ENCODE results near the gene BEND7.
A peak's percentile ranks its signal among the peaks of the same experiment; 100 is the strongest.
"Not testable (repeated sequence)": the region's sequence is repeated elsewhere in the genome, so short reads cannot be mapped to it uniquely, and the experiment has no call there.

BEND7 gene

GRCh38 chr10:13416760-13417159 is 112.1 kb downstream of the BEND7 start:
- no peak for DNase-seq

GRCh38 chr10:13414855-13415254 is 114.0 kb downstream of the BEND7 start:
- DNase-seq = peak; percentile 2

- no peak for DNase-seq
These were observed 114.7 kb downstream of the BEND7 start for GRCh38 chr10:13414137-13414536.

- DNase-seq = no peak
These were observed 115.9 kb downstream of the BEND7 start for GRCh38 chr10:13412894-13413293.

GRCh38 chr10:13404791-13405190 is 124.0 kb downstream of the BEND7 start:
- DNase-seq = peak; percentile 47

- DNase-seq = no peak
These were observed 124.5 kb downstream of the BEND7 start for GRCh38 chr10:13404305-13404759.

- not testable (repeated sequence) for DNase-seq
These were observed 125.4 kb downstream of the BEND7 start for GRCh38 chr10:13403426-13403825.

- DNase-seq = no peak
These were observed 126.8 kb downstream of the BEND7 start for GRCh38 chr10:13402021-13402420.

- no peak for DNase-seq
These were observed 127.7 kb downstream of the BEND7 start for GRCh38 chr10:13401142-13401541.

GRCh38 chr10:13400196-13400965 is 128.4 kb downstream of the BEND7 start:
- peak; percentile 21 for DNase-seq

GRCh38 chr10:13399752-13400151 is 129.1 kb downstream of the BEND7 start:
- DNase-seq = no peak

GRCh38 chr10:13399236-13399635 is 129.6 kb downstream of the BEND7 start:
- DNase-seq = peak; percentile 1

- DNase-seq = no peak
These were observed 131.8 kb downstream of the BEND7 start for GRCh38 chr10:13397052-13397451.

- DNase-seq = no peak
These were observed 132.4 kb downstream of the BEND7 start for GRCh38 chr10:13396369-13396768.

GRCh38 chr10:13395540-13395939 is 133.3 kb downstream of the BEND7 start:
- no peak for DNase-seq

- no peak for DNase-seq
These were observed 135.2 kb downstream of the BEND7 start for GRCh38 chr10:13393640-13394039.

- DNase-seq = no peak
These were observed 136.1 kb downstream of the BEND7 start for GRCh38 chr10:13392701-13393100.

Data from NCI-H69 (cell line).